Kasumi-1 (cell line): Measurements from ENCODE around the gene CASTOR1.

Experiments
- DNase-seq, 2 experiments: peaks; one replicate each; lab custom pipeline; 2025; lab: John Stamatoyannopoulos, UW

The CASTOR1 gene

GRCh38 chr22:30245181-30245984, 43.9 kb downstream of the CASTOR1 start:
- DNase-seq = no peak

GRCh38 chr22:30244641-30245040, 44.7 kb downstream of the CASTOR1 start:
- DNase-seq = no peak

GRCh38 chr22:30244066-30244465, 45.2 kb downstream of the CASTOR1 start:
- DNase-seq = no peak

- DNase-seq = no peak
These were observed 45.6 kb downstream of the CASTOR1 start for GRCh38 chr22:30243661-30244060.

- no peak for DNase-seq
These were observed 47.5 kb downstream of the CASTOR1 start for GRCh38 chr22:30241576-30242371.

GRCh38 chr22:30240541-30241417, 48.5 kb downstream of the CASTOR1 start:
- DNase-seq = no peak

GRCh38 chr22:30239488-30240405, 49.6 kb downstream of the CASTOR1 start:
- DNase-seq = no peak

- no peak for DNase-seq
These were observed 50.4 kb downstream of the CASTOR1 start for GRCh38 chr22:30238661-30239487.

GRCh38 chr22:30238136-30238535, 51.2 kb downstream of the CASTOR1 start:
- no peak for DNase-seq

- DNase-seq = no peak
These were observed 52.4 kb downstream of the CASTOR1 start for GRCh38 chr22:30236875-30237274.

- DNase-seq = no peak
These were observed 53.6 kb downstream of the CASTOR1 start for GRCh38 chr22:30235687-30236170.
